NCI-H1092 (cell line): Measurements from ENCODE around the gene IL10RA.

Experiments used
- DNase-seq: peaks from one replicate; lab custom pipeline; 2025; lab: John Stamatoyannopoulos, UW

The IL10RA gene

DNA sequence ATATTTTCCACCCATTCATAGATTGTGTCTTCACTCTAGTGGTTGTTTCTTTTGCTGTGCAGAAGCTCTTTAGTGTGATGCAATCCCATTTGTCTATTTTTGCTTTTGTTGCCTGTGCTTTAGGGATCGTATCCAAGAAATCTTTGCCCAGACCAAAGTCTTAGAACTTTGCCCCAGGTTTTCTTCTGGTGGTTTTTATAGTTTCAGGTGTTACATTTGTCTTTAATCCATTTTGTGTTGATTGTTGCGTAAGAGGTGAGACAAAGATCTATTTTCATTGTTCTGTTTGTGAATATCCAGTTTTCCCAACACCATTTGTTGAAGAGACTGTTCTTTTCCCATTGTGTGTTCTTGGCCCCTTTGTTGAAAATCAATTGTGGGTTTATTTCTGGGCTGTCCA, 6.4 kb downstream of the IL10RA start:
- no peak for DNase-seq

GRCh38 chr11:117993988-117994745, 8.0 kb downstream of the IL10RA start:
- no peak for DNase-seq

- DNase-seq, result no peak
These were observed 9.3 kb downstream of the IL10RA start for GRCh38 chr11:117995472-117995871.

GRCh38 chr11:117996058-117996457, 9.9 kb downstream of the IL10RA start:
- no peak for DNase-seq

DNA sequence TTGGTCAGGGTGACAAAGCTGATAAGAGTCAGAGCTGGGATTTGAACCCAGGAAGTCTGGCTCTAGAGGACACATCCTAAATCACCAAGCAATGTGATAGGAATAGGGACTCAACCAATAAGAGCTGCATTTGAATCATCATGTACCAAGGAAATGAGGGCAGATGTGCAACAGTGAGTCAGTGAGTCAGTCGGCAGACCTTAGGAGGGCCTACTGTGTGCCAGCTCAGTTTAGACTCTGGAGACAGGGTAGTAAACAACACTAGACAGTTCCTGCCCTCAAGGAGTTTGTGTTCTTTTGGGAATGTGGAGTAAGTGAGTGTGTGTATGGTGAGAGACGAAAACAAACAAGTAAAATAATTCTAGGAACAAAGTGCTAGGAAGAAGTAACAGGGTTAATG, 11.2 kb downstream of the IL10RA start:
- DNase-seq, result no peak

DNA sequence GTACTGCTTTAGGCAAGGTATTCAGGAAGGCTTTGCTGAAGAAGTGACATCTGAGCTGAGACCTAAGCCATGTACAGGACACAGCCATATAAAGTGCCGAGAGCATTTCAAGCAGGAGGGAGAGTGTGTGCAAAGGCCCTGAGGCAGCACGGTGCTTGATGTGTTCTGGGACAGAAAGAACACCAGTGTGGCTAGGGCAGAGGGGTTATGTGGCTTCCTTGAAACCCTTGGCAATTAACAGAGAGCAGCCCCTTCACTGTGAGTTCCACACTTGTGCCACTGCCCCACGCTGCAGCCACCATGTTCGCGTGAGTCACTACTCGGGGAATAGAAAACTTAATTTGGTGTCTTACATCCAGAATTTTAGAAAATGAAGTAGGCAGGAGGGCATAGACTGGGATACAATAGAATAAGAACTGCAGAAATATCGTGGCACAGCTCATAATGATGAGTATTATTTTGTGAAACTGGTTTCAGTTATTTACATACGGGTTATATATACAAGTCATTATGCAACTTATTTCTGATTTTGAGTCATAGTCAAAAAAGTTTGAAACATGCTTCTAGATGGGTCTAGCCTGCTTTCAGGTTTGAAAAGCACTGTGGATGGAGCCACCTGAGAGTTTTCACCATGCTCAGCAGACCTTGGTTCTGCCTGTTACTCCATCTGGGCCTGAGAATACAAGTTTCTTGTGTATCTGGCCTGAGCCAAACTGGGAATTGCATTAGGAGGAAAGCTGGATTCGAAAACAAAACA, 11.8 kb downstream of the IL10RA start:
- no peak for DNase-seq

- DNase-seq, result no peak
These were observed 12.6 kb downstream of the IL10RA start for GRCh38 chr11:117998664-117999353.

GRCh38 chr11:117999354-117999993, 13.3 kb downstream of the IL10RA start:
- no peak for DNase-seq

DNA sequence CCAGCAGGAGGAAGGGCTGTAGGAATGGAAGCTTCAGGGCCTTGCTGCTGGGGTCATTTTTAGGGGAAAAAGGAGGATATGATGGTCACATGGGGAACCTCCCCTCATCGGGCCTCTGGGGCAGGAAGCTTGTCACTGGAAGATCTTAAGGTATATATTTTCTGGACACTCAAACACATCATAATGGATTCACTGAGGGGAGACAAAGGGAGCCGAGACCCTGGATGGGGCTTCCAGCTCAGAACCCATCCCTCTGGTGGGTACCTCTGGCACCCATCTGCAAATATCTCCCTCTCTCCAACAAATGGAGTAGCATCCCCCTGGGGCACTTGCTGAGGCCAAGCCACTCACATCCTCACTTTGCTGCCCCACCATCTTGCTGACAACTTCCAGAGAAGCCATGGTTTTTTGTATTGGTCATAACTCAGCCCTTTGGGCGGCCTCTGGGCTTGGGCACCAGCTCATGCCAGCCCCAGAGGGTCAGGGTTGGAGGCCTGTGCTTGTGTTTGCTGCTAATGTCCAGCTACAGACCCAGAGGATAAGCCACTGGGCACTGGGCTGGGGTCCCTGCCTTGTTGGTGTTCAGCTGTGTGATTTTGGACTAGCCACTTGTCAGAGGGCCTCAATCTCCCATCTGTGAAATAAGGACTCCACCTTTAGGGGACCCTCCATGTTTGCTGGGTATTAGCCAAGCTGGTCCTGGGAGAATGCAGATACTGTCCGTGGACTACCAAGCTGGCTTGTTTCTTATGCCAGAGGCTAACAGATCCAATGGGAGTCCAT, 14.1 kb downstream of the IL10RA start:
- no peak for DNase-seq

DNA sequence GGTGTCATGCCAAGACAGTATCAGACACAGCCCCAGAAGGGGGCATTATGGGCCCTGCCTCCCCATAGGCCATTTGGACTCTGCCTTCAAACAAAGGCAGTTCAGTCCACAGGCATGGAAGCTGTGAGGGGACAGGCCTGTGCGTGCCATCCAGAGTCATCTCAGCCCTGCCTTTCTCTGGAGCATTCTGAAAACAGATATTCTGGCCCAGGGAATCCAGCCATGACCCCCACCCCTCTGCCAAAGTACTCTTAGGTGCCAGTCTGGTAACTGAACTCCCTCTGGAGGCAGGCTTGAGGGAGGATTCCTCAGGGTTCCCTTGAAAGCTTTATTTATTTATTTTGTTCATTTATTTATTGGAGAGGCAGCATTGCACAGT, 14.6 kb downstream of the IL10RA start:
- no peak for DNase-seq

DNA sequence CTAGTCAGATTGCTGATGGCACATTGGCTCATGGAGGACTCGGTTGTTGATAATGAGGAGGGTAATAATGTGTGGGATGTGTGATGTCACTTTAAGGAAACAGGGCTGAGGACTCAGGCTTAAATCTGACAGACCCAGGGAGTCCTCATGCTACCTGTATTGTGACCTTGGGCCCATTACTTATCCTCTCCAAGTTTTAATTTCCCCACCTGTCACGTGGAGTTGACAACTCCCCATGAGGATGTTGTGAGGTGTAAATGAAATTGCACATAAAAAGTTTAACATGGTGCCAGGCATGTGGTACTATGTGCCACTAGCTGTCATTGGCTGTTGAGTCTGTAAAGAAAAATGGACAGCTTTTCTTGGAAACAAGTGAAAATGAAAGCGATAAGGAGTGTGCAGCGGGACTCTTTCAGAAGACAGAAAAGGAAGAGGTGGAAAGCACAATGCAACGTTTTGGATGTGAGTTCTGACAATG, 15.3 kb downstream of the IL10RA start:
- no peak for DNase-seq

- no peak for DNase-seq
These were observed 15.9 kb downstream of the IL10RA start for GRCh38 chr11:118002010-118002540.

DNA sequence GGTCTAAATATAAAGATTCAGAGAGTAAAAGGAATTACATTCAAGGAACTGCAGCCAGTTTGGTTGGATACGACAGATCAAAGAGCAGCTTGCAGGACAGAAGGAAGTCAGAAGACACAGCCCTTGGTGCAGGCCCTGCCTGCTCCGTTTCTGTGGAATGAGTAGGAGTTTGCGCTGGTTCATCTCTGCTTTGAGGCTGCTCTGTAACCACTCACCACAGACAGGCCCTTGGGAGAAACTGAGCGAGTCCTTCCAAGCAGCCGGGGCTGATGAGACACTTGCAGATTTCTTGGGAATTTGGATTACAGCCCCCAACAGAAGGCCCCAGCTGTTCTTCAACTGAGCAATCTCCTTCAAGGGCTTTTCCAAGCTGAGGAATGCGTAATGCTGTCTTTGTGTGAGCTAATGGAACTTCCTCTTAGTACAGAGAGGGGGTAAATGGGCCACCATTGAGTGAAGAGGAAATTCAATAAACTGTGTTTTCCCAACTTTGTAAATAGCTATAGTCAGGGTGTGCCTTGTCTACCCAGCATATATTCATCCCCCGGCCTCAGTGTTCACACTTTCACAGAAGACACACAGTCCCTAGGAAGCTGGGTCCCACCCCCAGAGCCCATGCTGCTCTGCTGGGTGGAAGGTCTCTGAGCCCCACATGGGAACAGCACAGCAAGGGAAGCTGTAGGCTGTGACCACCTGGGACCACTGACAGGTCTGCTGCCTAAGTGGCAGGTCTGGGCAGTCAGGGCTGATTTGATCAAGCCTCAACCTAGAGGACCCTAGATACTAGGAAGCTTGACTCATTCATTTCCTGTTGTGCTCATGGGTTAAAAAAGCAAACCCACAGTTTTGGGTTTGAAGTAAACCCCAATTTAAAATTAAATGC, 16.6 kb downstream of the IL10RA start:
- no peak for DNase-seq

GRCh38 chr11:118003456-118003855, 17.3 kb downstream of the IL10RA start:
- DNase-seq, result no peak

DNA sequence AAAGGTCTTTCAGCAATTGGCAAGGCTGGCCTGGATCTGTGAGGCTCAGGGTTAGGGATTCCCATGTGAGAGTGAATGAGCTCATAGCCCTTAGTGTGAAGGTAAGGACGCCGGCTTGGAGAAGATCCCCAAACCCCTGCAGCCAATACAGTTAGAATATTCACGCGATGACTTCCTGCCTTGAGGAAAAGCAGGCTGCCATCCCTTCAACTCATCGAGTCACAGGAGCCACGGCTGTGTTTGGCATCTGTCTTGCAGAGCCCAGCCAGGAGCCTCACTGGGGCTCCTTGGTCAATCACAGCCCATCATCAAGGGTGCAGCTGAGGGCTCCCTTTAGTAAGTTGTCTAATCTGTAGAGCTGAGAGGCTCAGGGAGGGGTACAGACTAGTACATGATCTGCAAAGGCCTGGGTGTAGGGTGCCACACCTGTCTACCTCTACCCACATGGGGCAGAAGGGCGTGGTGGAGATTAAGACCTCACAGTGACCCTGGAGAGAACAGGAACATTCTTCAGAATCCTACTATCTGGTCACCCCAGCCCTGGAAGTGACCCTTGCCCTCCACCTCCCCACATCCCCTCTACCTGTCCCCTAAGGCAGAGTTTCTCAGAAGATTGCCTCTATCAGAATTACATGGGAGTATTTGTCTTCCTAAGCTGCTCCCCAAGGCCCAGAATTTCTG, 18.5 kb downstream of the IL10RA start:
- DNase-seq, result no peak

DNA sequence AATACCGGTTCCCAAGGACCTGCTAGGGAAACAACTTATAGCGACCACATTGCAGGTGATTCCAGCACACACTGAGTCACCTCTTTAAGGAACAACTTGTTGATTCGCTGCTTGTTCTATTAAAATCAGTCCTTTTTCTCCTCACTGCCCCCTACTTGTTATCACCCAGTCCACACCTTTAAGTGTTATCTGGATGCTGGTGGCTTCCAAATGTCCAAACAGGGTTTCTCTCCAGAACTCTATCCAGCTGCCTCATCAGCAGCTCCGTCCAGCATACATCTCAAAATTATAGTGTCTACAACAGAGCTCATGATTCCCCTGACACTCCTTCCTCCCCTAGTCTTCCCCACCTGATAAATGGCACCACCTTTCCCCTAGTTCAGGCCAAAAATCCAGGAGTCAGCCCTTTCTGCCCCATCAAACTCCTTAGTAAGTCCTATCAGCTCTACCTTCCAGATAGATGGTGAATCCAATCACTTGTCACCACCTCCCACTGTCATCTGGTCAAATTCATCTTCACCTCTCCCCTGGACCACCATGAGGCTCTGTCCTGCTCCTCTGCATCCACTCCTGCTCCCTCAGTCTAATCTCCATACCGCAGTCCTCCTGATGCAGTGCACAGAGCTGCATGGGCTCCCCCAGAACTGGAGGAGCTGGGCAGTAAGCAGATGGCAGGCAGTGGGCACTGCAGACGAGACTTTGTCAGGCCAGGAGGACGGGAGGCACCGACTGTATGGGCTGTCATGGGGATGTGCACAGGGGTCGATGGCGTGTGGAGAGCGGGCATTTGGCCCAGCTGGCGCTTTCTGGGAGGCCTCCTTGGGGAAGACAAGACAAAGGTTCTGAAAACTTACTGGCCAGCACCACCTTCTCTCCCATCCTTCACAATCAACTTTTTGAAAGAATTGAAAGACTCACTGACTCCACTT, 19.3 kb downstream of the IL10RA start:
- no peak for DNase-seq

GRCh38 chr11:118006153-118006534, 19.9 kb downstream of the IL10RA start:
- no peak for DNase-seq

- DNase-seq, result no peak
These were observed 20.8 kb downstream of the IL10RA start for GRCh38 chr11:118007040-118007439.
